Activated naive CD4-positive, alpha-beta T cell treated with anti-CD3 and anti-CD28 coated beads for 36 hours (primary cell): ENCODE data around the gene ZNF774. TPM values are rescaled to one million over a fixed set of nuclear protein-coding genes. Genes with fewer than 3 reads are reported as not detected.
A peak's percentile ranks its signal among the peaks of the same experiment; 100 is the strongest.
"Not testable (repeated sequence)": the region's sequence is repeated elsewhere in the genome, so short reads cannot be mapped to it uniquely, and the experiment has no call there.

ENCODE experiments used
- CTCF ChIA-PET: fragments of 350-600 bp; sonication (Branson Sonifier 250); formaldehyde crosslinking; loops from one replicate; lab custom pipeline; 2021; ENCODE audit warnings: antibody characterized with exemption; lab: Charles Lee
- DNase-seq: peaks from one replicate; pipeline ENCODE4 v3.0.0-alpha.2; 2020
- H3K27ac Mint-ChIP-seq: one replicate; pipeline ENCODE4 v1.8.0; 2021; ENCODE audit warnings: mild to moderate bottlenecking, mixed read lengths
- H3K27me3 Mint-ChIP-seq: one replicate; pipeline ENCODE4 v1.8.0; 2021; ENCODE audit warnings: low read depth, mixed read lengths
- H3K36me3 Mint-ChIP-seq: one replicate; pipeline ENCODE4 v1.8.0; 2021; ENCODE audit warnings: low read depth, mixed read lengths
- H3K4me1 Mint-ChIP-seq: one replicate; pipeline ENCODE4 v1.8.0; 2021; ENCODE audit warnings: low read depth, mixed read lengths
- H3K4me3 Mint-ChIP-seq: one replicate; pipeline ENCODE4 v1.8.0; 2021; ENCODE audit warnings: mild to moderate bottlenecking, moderate library complexity, mixed read lengths
- H3K9me3 Mint-ChIP-seq: one replicate; pipeline ENCODE4 v1.8.0; 2021; ENCODE audit warnings: mixed read lengths
- intact Hi-C: fragments of 100-400 bp; cut with micrococcal nuclease; formaldehyde crosslinking; loops from one replicate; pipeline ENCODE4 v1.15.1; 2023
- total RNA-seq, 2 experiments: library from RNA; stranded (reverse); gene quantifications; one replicate each; pipeline ENCODE4 v1.2.3, GENCODE V29; 2021

ZNF774 gene
- under 1 TPM; 0.84 to 0.95 TPM for total RNA-seq

DNA sequence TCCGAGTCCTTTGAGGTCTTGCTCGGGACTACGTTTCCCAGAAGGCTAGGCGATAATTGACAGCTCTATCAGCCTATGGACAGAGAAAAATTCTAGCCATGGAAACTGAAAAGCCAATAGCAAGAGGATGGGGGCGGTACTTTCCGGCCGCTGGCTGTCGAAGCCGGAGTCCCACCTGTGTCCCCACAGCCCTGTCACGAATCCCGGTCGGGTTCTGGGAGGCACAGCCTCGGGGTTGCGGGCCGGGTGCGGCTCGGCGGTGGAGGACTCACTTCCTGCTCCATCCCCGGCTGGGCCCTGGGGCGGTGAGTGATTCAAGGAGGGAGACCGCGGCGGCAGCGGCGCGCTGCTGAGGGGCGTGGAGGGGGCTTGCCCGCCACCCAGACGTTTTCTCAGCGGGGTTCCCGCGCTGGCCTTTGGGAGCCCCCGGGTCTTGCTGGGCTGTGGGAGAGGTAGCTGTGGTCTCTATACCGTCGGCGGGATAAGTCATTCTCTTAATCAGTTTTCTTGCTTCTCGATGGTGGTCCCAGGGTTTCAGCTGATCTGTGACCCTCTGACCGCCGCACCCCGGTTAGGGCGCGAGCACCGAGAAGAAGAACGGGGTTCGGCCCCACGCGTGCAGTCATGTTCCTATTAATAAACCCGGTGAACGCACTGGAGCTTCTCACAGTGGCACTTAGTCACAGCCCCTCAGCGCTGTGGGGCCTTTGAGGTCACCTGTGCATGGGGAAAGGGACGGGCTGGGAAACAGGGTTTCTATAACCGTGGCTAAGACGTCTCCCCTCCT is at the start of gene ZNF774:
Gene ZNF774, plus strand, starts transcription at position 178 of the 787 bp plus-strand sequence. CDS start 2,377 bp downstream, outside the sequence.
- H3K36me3 Mint-ChIP-seq, result no peaks in the 10 kb centered on the region
- peak; percentile 94 for DNase-seq
- H3K4me1 Mint-ChIP-seq, result peaks cover 2% of the 10 kb centered on the region
- CTCF ChIA-PET, result interaction anchor here (0.7 to 1.3 kb wide), 2 partner anchors 9 to 49 kb away, joined by 3 to 10 read pairs; no protein-coding TSS in a partner anchor
- peak within 1 kb of the TSS; percentile 53 for H3K27ac Mint-ChIP-seq
- no peaks in the 10 kb centered on the region for H3K27me3 Mint-ChIP-seq
- no peaks in the 10 kb centered on the region for H3K9me3 Mint-ChIP-seq
- intact Hi-C loops, result loop anchor here (1.0 kb wide), 1 partner anchor 36 kb away; the partner anchor contains the start of gene IQGAP1
- H3K4me3 Mint-ChIP-seq, result peak within 1 kb of the TSS; percentile 88

DNA sequence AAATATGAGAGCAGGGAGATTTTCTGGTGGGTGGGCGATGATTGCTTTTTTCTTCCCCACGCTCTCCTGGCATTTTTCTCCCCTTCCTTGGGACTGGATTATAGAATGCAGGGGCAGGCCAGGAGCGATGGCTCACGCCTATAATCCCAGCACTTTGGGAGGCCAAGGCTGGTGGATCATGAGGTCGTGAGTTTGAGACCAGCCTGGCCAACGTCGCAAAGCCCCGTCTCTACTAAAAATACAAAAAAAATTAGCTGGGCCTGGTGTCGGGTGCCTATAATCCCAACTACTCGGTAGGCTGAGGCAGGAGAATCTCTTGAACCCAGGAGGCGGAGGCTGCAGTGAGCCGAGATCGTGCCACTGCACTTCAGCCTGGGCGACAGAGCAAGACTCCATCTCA is 46.7 kb upstream of the ZNF774 start:
- H3K4me1 Mint-ChIP-seq, result peaks cover 30% of the 10 kb centered on the region
- H3K4me3 Mint-ChIP-seq, H3K27me3 Mint-ChIP-seq, intact Hi-C loops, H3K36me3 Mint-ChIP-seq, H3K27ac Mint-ChIP-seq, H3K9me3 Mint-ChIP-seq, DNase-seq: not testable (repeated sequence)
- CTCF ChIA-PET, result interaction anchor here (1.1 to 5.7 kb wide), 6 partner anchors 10 to 177 kb away, joined by 3 to 44 read pairs (median 10); no protein-coding TSS in a partner anchor

DNA sequence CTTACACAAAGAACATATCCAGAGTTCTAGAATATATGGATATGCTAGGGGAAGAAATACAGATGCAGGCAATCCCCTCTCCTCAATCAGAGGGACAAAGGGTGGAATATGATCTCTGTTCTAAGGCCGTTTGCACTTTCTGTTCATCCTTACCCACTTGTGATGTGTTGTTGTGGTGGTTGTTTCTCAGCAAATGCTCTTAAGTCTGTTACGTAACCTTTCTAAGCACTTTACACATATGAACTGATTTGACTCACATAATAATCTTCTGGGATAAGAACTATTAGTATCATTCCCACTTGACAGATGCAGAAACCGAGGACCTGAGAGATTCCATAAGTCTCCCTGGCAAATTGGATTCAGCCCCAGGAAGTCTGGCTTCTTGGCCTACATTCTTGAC is 46.2 kb upstream of the ZNF774 start:
- CTCF ChIA-PET, result interaction anchor here (1.4 to 5.7 kb wide), 5 partner anchors 9 to 176 kb away, joined by 4 to 44 read pairs (median 16); no protein-coding TSS in a partner anchor
- no peaks in the 10 kb centered on the region for H3K27me3 Mint-ChIP-seq
- H3K9me3 Mint-ChIP-seq, result no peaks in the 10 kb centered on the region
- H3K27ac Mint-ChIP-seq, result no peak overlapping the region
- H3K4me3 Mint-ChIP-seq, result no peak overlapping the region
- no peaks in the 10 kb centered on the region for H3K36me3 Mint-ChIP-seq
- intact Hi-C loops, result no loop called here
- no peak for DNase-seq
- peaks cover 30% of the 10 kb centered on the region for H3K4me1 Mint-ChIP-seq

DNA sequence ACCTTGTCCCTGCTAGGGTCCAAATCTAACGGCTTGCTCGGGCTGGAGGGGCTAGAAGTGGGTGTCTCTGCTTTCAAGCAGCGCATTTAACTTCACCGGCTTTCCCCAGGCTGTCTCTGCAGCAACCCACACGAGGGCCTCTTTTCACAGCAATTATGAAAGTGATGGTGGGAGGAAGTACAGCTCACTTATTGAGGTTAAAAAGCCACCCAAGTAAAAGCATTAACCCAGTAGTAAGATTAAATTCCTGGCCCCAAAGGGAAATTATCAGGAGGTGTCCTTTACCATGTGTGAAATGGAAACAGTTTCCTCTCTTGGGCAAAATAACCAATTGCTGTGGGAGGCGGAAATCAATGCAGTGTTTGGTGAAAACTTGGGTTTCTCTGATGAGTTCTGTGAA is 45.5 kb upstream of the ZNF774 start:
- Mint-ChIP-seq H3K4me3 (no peak overlapping the region), H3K27ac (no peak overlapping the region), H3K4me1 (peaks cover 29% of the 10 kb centered on the region), H3K9me3 (no peaks in the 10 kb centered on the region), H3K36me3 (no peaks in the 10 kb centered on the region), H3K27me3 (no peaks in the 10 kb centered on the region)
- DNase-seq, result peak; percentile 68
- intact Hi-C loops, result no loop called here
- CTCF ChIA-PET, result interaction anchor here (1.0 to 5.7 kb wide), 7 partner anchors 9 to 627 kb away, joined by 3 to 44 read pairs (median 5); no protein-coding TSS in a partner anchor

DNA sequence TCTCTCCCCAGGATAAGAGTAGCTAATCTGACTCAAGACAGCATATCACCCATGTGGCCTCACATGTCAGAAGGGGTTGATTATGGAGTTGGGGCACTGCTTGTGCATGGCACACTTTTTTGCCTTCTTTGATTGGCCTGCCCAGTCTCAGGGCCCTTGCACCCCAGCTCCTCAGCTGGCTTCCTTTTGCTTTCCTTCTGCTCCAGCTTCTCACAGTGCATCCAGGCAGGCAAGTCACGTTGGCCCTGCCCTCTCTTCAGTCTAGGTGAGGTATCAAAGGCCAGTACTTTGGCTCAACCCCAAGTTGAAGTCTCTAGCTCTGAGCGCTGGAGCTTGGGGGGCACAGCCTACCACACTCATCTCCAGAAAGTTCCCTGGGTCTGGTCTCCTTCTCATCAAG is 44.4 kb upstream of the ZNF774 start:
- Mint-ChIP-seq H3K4me3 (no peak overlapping the region), H3K36me3 (no peaks in the 10 kb centered on the region), H3K9me3 (no peaks in the 10 kb centered on the region), H3K4me1 (peaks cover 32% of the 10 kb centered on the region), H3K27ac (no peak overlapping the region), H3K27me3 (no peaks in the 10 kb centered on the region)
- intact Hi-C loops, result no loop called here
- CTCF ChIA-PET, result interaction anchor here (0.6 to 5.7 kb wide), 7 partner anchors 12 to 626 kb away, joined by 3 to 44 read pairs (median 5); no protein-coding TSS in a partner anchor
- no peak for DNase-seq

DNA sequence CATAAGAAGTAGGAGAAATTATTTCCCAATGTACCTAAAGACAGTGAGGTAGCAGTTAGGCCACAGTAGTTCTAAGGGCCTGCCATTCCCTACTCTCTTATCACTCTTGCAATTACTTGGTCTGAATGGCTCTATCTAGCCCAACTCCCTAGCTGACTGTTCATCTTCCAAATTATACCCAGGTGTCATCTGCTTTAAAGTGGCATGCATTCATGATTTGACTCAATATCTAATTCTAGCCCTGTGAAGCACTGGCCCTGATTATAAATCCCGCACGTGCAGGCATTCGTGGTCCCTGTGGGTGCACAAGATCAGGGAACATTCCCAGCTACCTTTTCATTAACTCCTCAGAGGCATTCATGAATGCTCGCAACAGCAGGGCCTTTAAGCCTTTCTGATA is 43.1 kb upstream of the ZNF774 start:
- H3K4me1 Mint-ChIP-seq, result peaks cover 25% of the 10 kb centered on the region
- intact Hi-C loops, result no loop called here
- H3K27me3 Mint-ChIP-seq, result no peaks in the 10 kb centered on the region
- no peaks in the 10 kb centered on the region for H3K9me3 Mint-ChIP-seq
- no peak for DNase-seq
- no peak overlapping the region for H3K4me3 Mint-ChIP-seq
- no peak overlapping the region for H3K27ac Mint-ChIP-seq
- CTCF ChIA-PET, result interaction anchor here (0.6 to 4.7 kb wide), 4 partner anchors 8 to 374 kb away, joined by 3 to 22 read pairs (median 4); no protein-coding TSS in a partner anchor
- no peaks in the 10 kb centered on the region for H3K36me3 Mint-ChIP-seq

DNA sequence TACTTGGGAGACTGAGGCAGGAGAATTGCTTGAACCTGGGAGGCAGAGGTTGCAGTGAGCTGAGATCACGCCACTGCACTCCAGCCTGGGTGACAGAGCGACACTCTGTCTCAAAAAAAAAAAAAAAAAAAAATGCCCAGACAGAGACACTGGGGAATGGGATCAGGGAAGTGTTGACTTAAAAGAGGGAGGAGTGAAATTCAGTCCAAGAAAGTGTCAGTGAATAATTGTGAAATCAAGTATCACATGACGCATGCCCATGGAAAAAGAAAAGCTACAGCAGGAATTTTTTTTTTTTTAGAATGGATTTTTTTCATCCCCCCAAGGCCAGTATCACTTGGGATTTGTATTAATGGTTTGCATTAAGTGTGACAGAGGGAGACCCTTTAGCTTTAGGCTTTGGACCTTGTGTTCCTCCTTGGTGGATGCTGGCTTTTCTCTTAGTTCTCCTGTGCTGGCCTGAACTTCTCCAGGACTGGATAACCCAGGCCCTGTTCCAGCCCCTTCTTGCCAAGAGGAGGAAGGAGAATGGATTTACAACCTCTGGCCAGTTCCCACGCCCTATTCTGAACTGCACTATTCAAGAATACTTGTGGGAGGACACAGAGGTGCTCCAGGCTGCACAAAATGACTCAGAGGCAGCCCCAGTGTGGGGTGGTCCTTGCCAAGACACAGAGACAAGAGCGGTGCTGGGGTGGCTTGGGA is 36.7 kb upstream of the ZNF774 start:
- CTCF ChIA-PET, result interaction anchor here (0.6 to 1.7 kb wide), 4 partner anchors 9 to 407 kb away, joined by 3 to 6 read pairs (median 4); no protein-coding TSS in a partner anchor
- Mint-ChIP-seq H3K9me3 (no peaks in the 10 kb centered on the region), H3K4me3 (no peak overlapping the region), H3K27ac (no peak overlapping the region), H3K27me3 (no peaks in the 10 kb centered on the region), H3K36me3 (no peaks in the 10 kb centered on the region), H3K4me1 (peaks cover 7% of the 10 kb centered on the region)
- intact Hi-C loops, result no loop called here
- no peak for DNase-seq

DNA sequence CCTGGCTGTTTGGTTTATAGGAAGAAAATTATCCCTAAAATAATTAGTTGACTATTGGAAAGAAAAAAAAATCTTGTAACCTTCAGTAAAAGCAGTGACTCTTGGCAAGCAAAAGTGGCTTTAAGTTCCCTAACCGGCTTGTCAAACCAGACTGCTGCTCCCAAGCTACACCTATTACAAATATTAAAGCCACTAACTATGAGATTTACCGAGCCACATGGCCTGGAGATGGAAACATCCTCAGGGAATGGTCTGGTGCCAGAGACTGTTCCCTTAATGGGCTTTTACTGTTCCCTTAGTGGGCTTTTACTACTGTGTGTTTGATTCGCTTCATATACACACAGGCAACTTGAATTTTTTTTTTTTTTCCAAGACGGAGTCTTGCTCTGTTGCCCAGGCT is 35.9 kb upstream of the ZNF774 start:
- H3K4me1 Mint-ChIP-seq, result peaks cover 7% of the 10 kb centered on the region
- no peaks in the 10 kb centered on the region for H3K9me3 Mint-ChIP-seq
- no peak overlapping the region for H3K27ac Mint-ChIP-seq
- H3K27me3 Mint-ChIP-seq, result no peaks in the 10 kb centered on the region
- H3K4me3 Mint-ChIP-seq, result no peak overlapping the region
- intact Hi-C loops, result no loop called here
- DNase-seq, result no peak
- CTCF ChIA-PET, result interaction anchor here (0.6 to 1.7 kb wide), 4 partner anchors 25 to 407 kb away, joined by 3 to 6 read pairs (median 3); no protein-coding TSS in a partner anchor
- H3K36me3 Mint-ChIP-seq, result no peaks in the 10 kb centered on the region

DNA sequence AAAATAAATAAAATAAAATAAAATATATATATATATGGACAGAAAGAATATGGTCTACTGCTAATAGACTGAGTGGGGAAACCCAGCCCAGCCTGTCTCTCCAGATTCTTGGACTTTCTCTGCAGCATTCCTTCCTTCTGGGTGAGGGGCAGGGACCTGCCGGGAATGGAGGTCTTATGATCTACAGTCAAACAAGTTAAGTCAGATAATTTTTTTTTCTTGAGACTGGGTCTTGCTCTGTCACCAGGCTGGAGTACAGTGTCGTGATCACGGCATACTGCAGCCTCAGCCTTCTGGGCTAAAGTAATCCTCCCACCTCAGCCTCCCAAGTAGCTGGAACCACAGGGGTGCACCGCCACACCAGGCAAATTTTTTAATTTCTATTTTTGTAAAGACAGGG is 33.5 kb upstream of the ZNF774 start:
- intact Hi-C loops, result no loop called here
- Mint-ChIP-seq H3K4me1 (peaks cover 4% of the 10 kb centered on the region), H3K9me3 (no peaks in the 10 kb centered on the region), H3K4me3 (no peak overlapping the region), H3K27me3 (no peaks in the 10 kb centered on the region), H3K27ac (no peak overlapping the region), H3K36me3 (no peaks in the 10 kb centered on the region)
- no peak for DNase-seq
- CTCF ChIA-PET, result interaction anchor here (0.6 to 4.6 kb wide), 13 partner anchors 8 to 737 kb away, joined by 3 to 82 read pairs (median 7); no protein-coding TSS in a partner anchor

DNA sequence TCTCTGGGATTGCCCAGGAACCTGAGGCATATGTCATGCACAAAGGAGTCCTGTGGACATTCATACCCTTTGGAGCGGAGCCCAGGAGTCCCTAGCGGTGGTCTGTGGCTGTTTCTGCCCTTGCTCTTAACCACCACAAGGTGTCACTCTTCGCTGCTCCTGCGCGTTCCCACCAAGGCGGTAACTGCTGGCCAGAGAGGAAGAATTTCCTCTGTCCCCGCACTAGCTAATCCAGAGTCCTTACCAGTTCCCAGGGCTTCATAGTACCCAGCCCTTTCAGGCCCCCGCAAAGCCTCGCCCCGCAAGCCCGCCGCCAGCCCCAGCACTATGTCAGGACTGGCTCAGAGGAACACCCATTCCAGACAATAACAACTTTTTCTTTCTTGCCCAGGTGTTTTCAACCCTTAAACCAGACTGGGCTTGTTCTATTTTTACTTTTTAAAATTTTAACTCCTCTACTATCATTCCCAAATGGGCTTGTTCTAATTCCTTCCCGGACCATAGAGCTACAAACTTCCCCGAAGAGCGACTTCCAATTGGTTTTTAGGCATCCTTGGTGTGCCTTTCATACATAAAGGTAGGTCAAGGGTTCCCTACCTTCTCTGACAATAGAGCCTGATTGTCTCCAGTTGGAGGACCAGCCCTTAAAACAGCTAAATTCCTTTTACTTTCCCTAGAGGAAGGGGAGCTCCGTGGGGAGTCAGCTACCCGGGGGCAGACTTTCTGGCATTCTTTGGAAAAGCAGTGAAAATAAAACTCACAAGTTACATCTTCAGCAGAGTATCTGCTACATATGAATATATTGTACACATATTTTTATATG is 31.8 kb upstream of the ZNF774 start:
- DNase-seq, result peak; percentile 75
- CTCF ChIA-PET, result interaction anchor here (0.6 to 4.6 kb wide), 65 partner anchors 9 to 952 kb away, joined by 3 to 82 read pairs (median 5); partner anchors contain the start of genes BLM, CIB1, HDDC3 and UNC45A
- Mint-ChIP-seq H3K4me1 (peaks cover 4% of the 10 kb centered on the region), H3K4me3 (no peak overlapping the region), H3K9me3 (no peaks in the 10 kb centered on the region), H3K36me3 (no peaks in the 10 kb centered on the region), H3K27me3 (no peaks in the 10 kb centered on the region), H3K27ac (no peak overlapping the region)
- intact Hi-C loops, result loop anchor here (1.0 to 5.0 kb wide), 8 partner anchors 27 to 612 kb away; partner anchors contain the start of gene HDDC3

DNA sequence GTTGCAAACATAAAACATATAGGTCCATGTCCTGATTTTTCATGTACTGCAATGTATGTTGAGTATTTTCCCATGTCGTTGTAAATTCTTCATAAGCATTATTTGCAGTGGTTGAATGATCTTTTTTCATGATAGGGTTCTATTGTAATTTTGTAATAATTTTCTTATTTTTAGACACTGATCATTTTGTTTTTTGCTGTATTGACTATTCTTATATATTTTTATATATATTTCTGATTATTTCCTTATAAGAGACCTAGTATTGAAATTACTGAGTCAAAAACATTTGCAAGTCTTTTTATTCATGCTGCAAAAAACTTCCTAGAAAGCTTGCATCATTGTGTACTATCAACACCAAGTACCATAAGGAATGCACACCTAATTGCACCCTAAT is 31.2 kb upstream of the ZNF774 start:
- H3K4me3 Mint-ChIP-seq, result no peak overlapping the region
- intact Hi-C loops, result loop anchor here (1.0 to 5.0 kb wide), 8 partner anchors 28 to 611 kb away; partner anchors contain the start of gene HDDC3
- no peaks in the 10 kb centered on the region for H3K27me3 Mint-ChIP-seq

More for the DNA sequence above, 31.2 kb upstream of the ZNF774 start:
- no peak for DNase-seq
- Mint-ChIP-seq H3K4me1 (peaks cover 4% of the 10 kb centered on the region), H3K27ac (no peak overlapping the region), H3K9me3 (no peaks in the 10 kb centered on the region), H3K36me3 (no peaks in the 10 kb centered on the region)
- CTCF ChIA-PET, result interaction anchor here (0.7 to 4.6 kb wide), 34 partner anchors 9 to 613 kb away, joined by 3 to 82 read pairs (median 7); partner anchors contain the start of genes BLM, HDDC3 and UNC45A
